Measurements from ENCODE around the gene SMIM33.
"Not testable (repeated sequence)": the region's sequence is repeated elsewhere in the genome, so short reads cannot be mapped to it uniquely, and the experiment has no call there.

- TF ChIP-seq POLR2AphosphoS5, EP300, CTCF (IDR thresholded peaks at IDR 0.05): not testable (repeated sequence)
Measured at GRCh38 chr5:139482890-139483208, 12.0 kb downstream of the SMIM33 start.
